Mammary epithelial cell (primary cell): ENCODE data around the gene NR4A1.

Experiments used
- EZH2 ChIP-seq: IDR thresholded peaks from 2 replicates; pipeline ENCODE4 v1.6.1; 2012; ENCODE audit warnings: low read length, inconsistent platforms, borderline replicate concordance
- TF ChIP-seq, protein P1 (sequence below), 2 donors: IDR thresholded peaks in 1 of 2; conservative IDR thresholded peaks in 1 of 2; 2 replicates each; pipeline ENCODE4 v1.5.1; 2011 to 2012; ENCODE audit warnings: inconsistent platforms in 2 of 2, low read length in 2 of 2, mild to moderate bottlenecking in 2 of 2, control low read depth in 1 of 2, low read depth in 1 of 2; ENCODE audit not compliant: insufficient read depth in 1 of 2; ENCODE audit errors: extremely low read depth in 1 of 2

- TF ChIP-seq, protein P1, sequence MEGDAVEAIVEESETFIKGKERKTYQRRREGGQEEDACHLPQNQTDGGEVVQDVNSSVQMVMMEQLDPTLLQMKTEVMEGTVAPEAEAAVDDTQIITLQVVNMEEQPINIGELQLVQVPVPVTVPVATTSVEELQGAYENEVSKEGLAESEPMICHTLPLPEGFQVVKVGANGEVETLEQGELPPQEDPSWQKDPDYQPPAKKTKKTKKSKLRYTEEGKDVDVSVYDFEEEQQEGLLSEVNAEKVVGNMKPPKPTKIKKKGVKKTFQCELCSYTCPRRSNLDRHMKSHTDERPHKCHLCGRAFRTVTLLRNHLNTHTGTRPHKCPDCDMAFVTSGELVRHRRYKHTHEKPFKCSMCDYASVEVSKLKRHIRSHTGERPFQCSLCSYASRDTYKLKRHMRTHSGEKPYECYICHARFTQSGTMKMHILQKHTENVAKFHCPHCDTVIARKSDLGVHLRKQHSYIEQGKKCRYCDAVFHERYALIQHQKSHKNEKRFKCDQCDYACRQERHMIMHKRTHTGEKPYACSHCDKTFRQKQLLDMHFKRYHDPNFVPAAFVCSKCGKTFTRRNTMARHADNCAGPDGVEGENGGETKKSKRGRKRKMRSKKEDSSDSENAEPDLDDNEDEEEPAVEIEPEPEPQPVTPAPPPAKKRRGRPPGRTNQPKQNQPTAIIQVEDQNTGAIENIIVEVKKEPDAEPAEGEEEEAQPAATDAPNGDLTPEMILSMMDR (conservative IDR thresholded peaks at IDR 0.05 in 1 of 2, IDR thresholded peaks at IDR 0.05 in 1 of 2; ENCODE audit: extremely low read depth in 1 of 2, insufficient read depth in 1 of 2, low read depth in 1 of 2, low read length in 2 of 2): no peak
- TF ChIP-seq EZH2: no peak
Observed at GRCh38 chr12:52007982-52008510, 43.2 kb upstream of the NR4A1 start.
